ENCODE data around the gene COL4A6. TPM values are rescaled to one million over a fixed set of nuclear protein-coding genes. Genes with fewer than 3 reads are reported as not detected.

COL4A6 gene
- polyA plus RNA-seq, 1 donor = 6.8 TPM

- Histone ChIP-seq H3K27me3 (ENCODE audit: control insufficient read depth, insufficient read depth, low read length) (no peaks in the 10 kb centered on the region), H3K27ac (ENCODE audit: low read length) (no peak overlapping the region), H3K9me3 (ENCODE audit: control insufficient read depth, low read depth, low read length) (no peaks in the 10 kb centered on the region), H3K4me1 (ENCODE audit: control insufficient read depth, insufficient read depth, low read length) (no peaks in the 10 kb centered on the region), H3K36me3 (ENCODE audit: control insufficient read depth, insufficient read depth, low read length) (peaks cover 16% of the 10 kb centered on the region), H3K4me3 (ENCODE audit: low read length) (no peak overlapping the region)
- no CpG with 5 or more reads among the region's 2 CpGs for WGBS (ENCODE audit: insufficient coverage, low lambda C conversion rate)
- DNase-seq = no peak
Observed at GRCh38 chrX:108132876-108133275, 305.3 kb downstream of the COL4A6 start.

- Histone ChIP-seq H3K4me1 (ENCODE audit: control insufficient read depth, insufficient read depth, low read length) (no peaks in the 10 kb centered on the region), H3K4me3 (ENCODE audit: low read length) (no peak overlapping the region), H3K27me3 (ENCODE audit: control insufficient read depth, insufficient read depth, low read length) (no peaks in the 10 kb centered on the region), H3K9me3 (ENCODE audit: control insufficient read depth, low read depth, low read length) (no peaks in the 10 kb centered on the region), H3K27ac (ENCODE audit: low read length) (no peak overlapping the region), H3K36me3 (ENCODE audit: control insufficient read depth, insufficient read depth, low read length) (peaks cover 16% of the 10 kb centered on the region)
- DNase-seq = no peak
- WGBS (ENCODE audit: insufficient coverage, low lambda C conversion rate) = no CpG with 5 or more reads among the region's 8 CpGs
Observed at GRCh38 chrX:108132034-108132433, 306.2 kb downstream of the COL4A6 start.

DNA sequence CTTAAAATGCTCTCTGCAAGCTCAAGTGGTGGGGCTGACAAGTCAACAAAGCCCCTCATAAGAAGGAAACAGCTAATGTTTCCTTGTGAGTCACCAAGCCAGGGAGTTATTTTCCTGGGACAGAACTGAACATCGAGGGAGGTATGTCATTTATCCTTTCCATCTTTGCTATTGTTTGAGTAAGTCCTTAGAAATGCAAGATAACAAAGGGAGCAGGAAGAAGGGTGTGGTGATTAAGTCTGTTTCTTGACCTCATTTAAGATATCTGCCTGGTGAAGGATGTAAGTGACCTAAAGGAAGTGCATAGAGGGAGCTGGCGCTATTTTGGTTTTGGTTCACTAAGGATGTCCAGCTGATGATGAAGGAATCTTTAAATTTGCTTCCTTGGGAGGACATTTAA lies 306.8 kb downstream of the COL4A6 start:
- no peak overlapping the region for H3K27ac ChIP-seq (ENCODE audit: low read length)
- H3K4me3 ChIP-seq (ENCODE audit: low read length) = no peak overlapping the region
- DNase-seq = no peak
- peaks cover 16% of the 10 kb centered on the region for H3K36me3 ChIP-seq (ENCODE audit: control insufficient read depth, insufficient read depth, low read length)
- no CpG with 5 or more reads among the region's 2 CpGs for WGBS (ENCODE audit: insufficient coverage, low lambda C conversion rate)
- H3K9me3 ChIP-seq (ENCODE audit: control insufficient read depth, low read depth, low read length) = no peaks in the 10 kb centered on the region
- H3K4me1 ChIP-seq (ENCODE audit: control insufficient read depth, insufficient read depth, low read length) = no peaks in the 10 kb centered on the region
- no peaks in the 10 kb centered on the region for H3K27me3 ChIP-seq (ENCODE audit: control insufficient read depth, insufficient read depth, low read length)

GRCh38 chrX:108130889-108131288 lies 307.3 kb downstream of the COL4A6 start:
- Histone ChIP-seq H3K36me3 (ENCODE audit: control insufficient read depth, insufficient read depth, low read length) (peaks cover 16% of the 10 kb centered on the region), H3K4me3 (ENCODE audit: low read length) (no peak overlapping the region), H3K27me3 (ENCODE audit: control insufficient read depth, insufficient read depth, low read length) (no peaks in the 10 kb centered on the region), H3K4me1 (ENCODE audit: control insufficient read depth, insufficient read depth, low read length) (no peaks in the 10 kb centered on the region), H3K9me3 (ENCODE audit: control insufficient read depth, low read depth, low read length) (no peaks in the 10 kb centered on the region), H3K27ac (ENCODE audit: low read length) (no peak overlapping the region)
- DNase-seq = no peak
- no CpG with 5 or more reads among the region's 1 CpG for WGBS (ENCODE audit: insufficient coverage, low lambda C conversion rate)

- Histone ChIP-seq H3K27me3 (ENCODE audit: control insufficient read depth, insufficient read depth, low read length) (no peaks in the 10 kb centered on the region), H3K9me3 (ENCODE audit: control insufficient read depth, low read depth, low read length) (no peaks in the 10 kb centered on the region), H3K36me3 (ENCODE audit: control insufficient read depth, insufficient read depth, low read length) (peaks cover 6% of the 10 kb centered on the region), H3K4me1 (ENCODE audit: control insufficient read depth, insufficient read depth, low read length) (no peaks in the 10 kb centered on the region), H3K27ac (ENCODE audit: low read length) (peak overlapping the region; percentile 62), H3K4me3 (ENCODE audit: low read length) (no peak overlapping the region)
- no CpG with 5 or more reads among the region's 4 CpGs for WGBS (ENCODE audit: insufficient coverage, low lambda C conversion rate)
- DNase-seq = no peak
Observed at GRCh38 chrX:108127152-108127551, 311.1 kb downstream of the COL4A6 start.

DNA sequence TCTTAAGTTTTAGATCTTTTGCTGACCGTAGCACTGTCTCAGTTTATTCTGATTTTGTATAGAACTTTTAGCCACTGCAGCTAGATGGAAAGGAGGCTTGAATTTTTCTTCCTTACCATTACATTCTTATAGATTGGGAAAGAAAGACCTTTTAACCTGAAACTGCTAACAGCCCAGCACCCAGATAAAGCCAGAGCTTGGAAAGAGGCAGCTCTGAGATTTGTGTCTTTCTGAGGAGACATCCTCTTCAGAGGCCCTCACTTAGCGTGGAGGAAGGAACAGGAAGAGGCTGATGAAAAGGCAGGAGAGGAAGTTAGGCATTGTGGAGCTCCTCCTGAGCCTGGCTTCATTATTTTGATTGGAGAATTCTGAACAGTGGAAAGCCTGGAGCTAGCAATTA lies 311.6 kb downstream of the COL4A6 start:
- Histone ChIP-seq H3K4me3 (ENCODE audit: low read length) (no peak overlapping the region), H3K4me1 (ENCODE audit: control insufficient read depth, insufficient read depth, low read length) (no peaks in the 10 kb centered on the region), H3K9me3 (ENCODE audit: control insufficient read depth, low read depth, low read length) (no peaks in the 10 kb centered on the region), H3K27me3 (ENCODE audit: control insufficient read depth, insufficient read depth, low read length) (no peaks in the 10 kb centered on the region), H3K27ac (ENCODE audit: low read length) (peak overlapping the region; percentile 62), H3K36me3 (ENCODE audit: control insufficient read depth, insufficient read depth, low read length) (peaks cover 6% of the 10 kb centered on the region)
- WGBS (ENCODE audit: insufficient coverage, low lambda C conversion rate) = no CpG with 5 or more reads among the region's 2 CpGs
- DNase-seq = peak in 1 of 2 donors; percentile 34

DNA sequence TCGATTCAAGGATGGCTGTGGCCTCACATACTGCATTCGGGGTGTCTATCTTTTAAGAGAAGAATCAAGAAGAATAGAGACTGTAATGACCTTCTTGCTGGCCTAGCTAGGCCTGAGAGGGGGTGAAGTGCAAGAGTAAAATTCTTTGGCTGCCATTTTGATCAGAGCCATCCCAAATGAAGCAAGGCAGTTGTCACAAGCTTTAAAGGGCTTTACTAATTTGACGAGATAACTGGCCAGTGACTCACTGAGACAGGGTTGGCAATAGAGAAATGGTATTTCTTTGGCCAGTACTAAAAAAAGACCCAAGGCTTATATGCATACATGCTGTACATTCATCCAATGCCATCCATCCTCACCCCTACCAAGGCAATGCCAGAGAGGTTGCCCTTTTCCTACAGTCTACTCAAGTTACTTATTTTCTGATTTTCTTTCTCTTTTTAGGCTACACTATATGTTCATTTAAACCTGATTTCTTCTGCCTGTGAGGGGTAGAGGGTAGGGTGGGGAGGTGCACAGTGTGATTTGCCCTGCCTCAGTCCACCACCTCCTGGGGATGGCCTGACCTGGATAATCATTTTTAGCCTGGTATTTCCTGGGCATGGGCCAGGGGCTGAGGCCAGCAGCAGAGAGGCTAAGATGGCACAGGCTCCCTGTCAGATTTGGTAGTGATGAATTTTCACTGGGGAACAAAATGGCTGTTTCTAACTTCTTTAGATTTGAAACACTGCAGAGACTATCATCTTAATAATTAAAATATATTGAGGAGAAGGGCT lies 314.4 kb downstream of the COL4A6 start:
- WGBS (ENCODE audit: insufficient coverage, low lambda C conversion rate) = 100% methylated on average over 1 of the region's 3 CpGs
- Histone ChIP-seq H3K27me3 (ENCODE audit: control insufficient read depth, insufficient read depth, low read length) (no peaks in the 10 kb centered on the region), H3K4me3 (ENCODE audit: low read length) (no peak overlapping the region), H3K9me3 (ENCODE audit: control insufficient read depth, low read depth, low read length) (no peaks in the 10 kb centered on the region), H3K27ac (ENCODE audit: low read length) (no peak overlapping the region), H3K36me3 (ENCODE audit: control insufficient read depth, insufficient read depth, low read length) (no peaks in the 10 kb centered on the region), H3K4me1 (ENCODE audit: control insufficient read depth, insufficient read depth, low read length) (no peaks in the 10 kb centered on the region)
- no peak for DNase-seq

- Histone ChIP-seq H3K27me3 (ENCODE audit: control insufficient read depth, insufficient read depth, low read length) (no peaks in the 10 kb centered on the region), H3K4me1 (ENCODE audit: control insufficient read depth, insufficient read depth, low read length) (no peaks in the 10 kb centered on the region), H3K4me3 (ENCODE audit: low read length) (no peak overlapping the region), H3K9me3 (ENCODE audit: control insufficient read depth, low read depth, low read length) (no peaks in the 10 kb centered on the region), H3K36me3 (ENCODE audit: control insufficient read depth, insufficient read depth, low read length) (no peaks in the 10 kb centered on the region), H3K27ac (ENCODE audit: low read length) (no peak overlapping the region)
- WGBS (ENCODE audit: insufficient coverage, low lambda C conversion rate) = no CpG with 5 or more reads among the region's 2 CpGs
- DNase-seq = no peak
Observed at GRCh38 chrX:108122748-108123147, 315.5 kb downstream of the COL4A6 start.

GRCh38 chrX:108121291-108121690 lies 316.9 kb downstream of the COL4A6 start:
- no peaks in the 10 kb centered on the region for H3K9me3 ChIP-seq (ENCODE audit: control insufficient read depth, low read depth, low read length)
- H3K4me1 ChIP-seq (ENCODE audit: control insufficient read depth, insufficient read depth, low read length) = no peaks in the 10 kb centered on the region
- no peak for DNase-seq
- H3K4me3 ChIP-seq (ENCODE audit: low read length) = no peak overlapping the region
- no peak overlapping the region for H3K27ac ChIP-seq (ENCODE audit: low read length)
- no peaks in the 10 kb centered on the region for H3K36me3 ChIP-seq (ENCODE audit: control insufficient read depth, insufficient read depth, low read length)
- no CpG with 5 or more reads among the region's 3 CpGs for WGBS (ENCODE audit: insufficient coverage, low lambda C conversion rate)
- no peaks in the 10 kb centered on the region for H3K27me3 ChIP-seq (ENCODE audit: control insufficient read depth, insufficient read depth, low read length)

- Histone ChIP-seq H3K4me3 (ENCODE audit: low read length) (no peak overlapping the region), H3K9me3 (ENCODE audit: control insufficient read depth, low read depth, low read length) (no peaks in the 10 kb centered on the region), H3K4me1 (ENCODE audit: control insufficient read depth, insufficient read depth, low read length) (no peaks in the 10 kb centered on the region), H3K27me3 (ENCODE audit: control insufficient read depth, insufficient read depth, low read length) (no peaks in the 10 kb centered on the region), H3K36me3 (ENCODE audit: control insufficient read depth, insufficient read depth, low read length) (no peaks in the 10 kb centered on the region), H3K27ac (ENCODE audit: low read length) (no peak overlapping the region)
- peak in 1 of 2 donors; percentile 2 for DNase-seq
- 20% methylated on average over 1 of the region's 3 CpGs for WGBS (ENCODE audit: insufficient coverage, low lambda C conversion rate)
Observed at GRCh38 chrX:108117988-108118387, 320.2 kb downstream of the COL4A6 start.

- Histone ChIP-seq H3K4me1 (ENCODE audit: control insufficient read depth, insufficient read depth, low read length) (no peaks in the 10 kb centered on the region), H3K27me3 (ENCODE audit: control insufficient read depth, insufficient read depth, low read length) (no peaks in the 10 kb centered on the region), H3K4me3 (ENCODE audit: low read length) (no peak overlapping the region), H3K27ac (ENCODE audit: low read length) (no peak overlapping the region), H3K9me3 (ENCODE audit: control insufficient read depth, low read depth, low read length) (no peaks in the 10 kb centered on the region), H3K36me3 (ENCODE audit: control insufficient read depth, insufficient read depth, low read length) (no peaks in the 10 kb centered on the region)
- no peak for DNase-seq
Observed at GRCh38 chrX:108114541-108114940, 323.7 kb downstream of the COL4A6 start.
